ENCODE measurements around the gene MYL2. TPM values are rescaled to one million over a fixed set of nuclear protein-coding genes. Genes with fewer than 3 reads are reported as not detected.

Gene MYL2
- total RNA-seq, 3 donors from 2014 or later (not counting 1 experiment from before 2014, with no cell fraction given) = not detected

- WGBS (ENCODE audit: insufficient coverage) = 10% methylated on average over 2 of the region's 3 CpGs
- Histone ChIP-seq H3K9me3 (ENCODE audit: control insufficient read depth, insufficient read depth, low read length) (no peaks in the 10 kb centered on the region), H3K4me1 (ENCODE audit: control insufficient read depth, insufficient read depth, low read length) (peaks cover 6% of the 10 kb centered on the region), H3K27ac (ENCODE audit: low read length) (no peak overlapping the region), H3K36me3 (ENCODE audit: control insufficient read depth, insufficient read depth, low read length) (no peaks in the 10 kb centered on the region), H3K4me3 (ENCODE audit: low read length) (no peak overlapping the region), H3K27me3 (ENCODE audit: control insufficient read depth, insufficient read depth, low read length) (no peaks in the 10 kb centered on the region)
- Mint-ChIP-seq H3K36me3 (no peaks in the 10 kb centered on the region), H3K4me1 (peaks cover 0 to 4% of the 10 kb centered on the region in 2 donors), H3K27ac (no peak overlapping the region), H3K9me3 (no peaks in the 10 kb centered on the region), H3K4me3 (no peak overlapping the region), H3K27me3 (ENCODE audit: low read depth in 2 of 2) (peaks cover 0 to 10% of the 10 kb centered on the region in 2 donors)
- intact Hi-C loops (cut with micrococcal nuclease) = no loop called here
- TF ChIP-seq CTCF (IDR thresholded peaks at IDR 0.05) = no peak
- DNase-seq = no peak
- ATAC-seq = no peak
Measured at GRCh38 chr12:110906083-110906482, 14.3 kb downstream of the MYL2 start.

GRCh38 chr12:110903511-110903910 is 16.9 kb downstream of the MYL2 start:
- H3K4me3 Mint-ChIP-seq = no peak overlapping the region
- H3K27me3 Mint-ChIP-seq (ENCODE audit: low read depth in 2 of 2) = peaks cover 0 to 10% of the 10 kb centered on the region in 2 donors
- H3K27ac Mint-ChIP-seq = no peak overlapping the region
- TF ChIP-seq CTCF (IDR thresholded peaks at IDR 0.05) = no peak
- H3K4me3 ChIP-seq (ENCODE audit: low read length) = no peak overlapping the region
- no peak for DNase-seq
- no peaks in the 10 kb centered on the region for H3K36me3 Mint-ChIP-seq
- no peaks in the 10 kb centered on the region for H3K27me3 ChIP-seq (ENCODE audit: control insufficient read depth, insufficient read depth, low read length)
- ATAC-seq = no peak
- WGBS (ENCODE audit: insufficient coverage) = 97% methylated on average over 4 of the region's 4 CpGs
- intact Hi-C loops (cut with micrococcal nuclease) = no loop called here
- no peak overlapping the region for H3K27ac ChIP-seq (ENCODE audit: low read length)
- H3K9me3 ChIP-seq (ENCODE audit: control insufficient read depth, insufficient read depth, low read length) = no peaks in the 10 kb centered on the region
- H3K9me3 Mint-ChIP-seq = no peaks in the 10 kb centered on the region
- H3K36me3 ChIP-seq (ENCODE audit: control insufficient read depth, insufficient read depth, low read length) = no peaks in the 10 kb centered on the region
- peaks cover 6% of the 10 kb centered on the region for H3K4me1 ChIP-seq (ENCODE audit: control insufficient read depth, insufficient read depth, low read length)
- H3K4me1 Mint-ChIP-seq = peaks cover 0 to 4% of the 10 kb centered on the region in 2 donors

- TF ChIP-seq CTCF (IDR thresholded peaks at IDR 0.05) = no peak
- Histone ChIP-seq H3K9me3 (ENCODE audit: control insufficient read depth, insufficient read depth, low read length) (no peaks in the 10 kb centered on the region), H3K4me1 (ENCODE audit: control insufficient read depth, insufficient read depth, low read length) (peaks cover under 1% of the 10 kb centered on the region), H3K4me3 (ENCODE audit: low read length) (no peak overlapping the region), H3K27me3 (ENCODE audit: control insufficient read depth, insufficient read depth, low read length) (no peaks in the 10 kb centered on the region), H3K27ac (ENCODE audit: low read length) (no peak overlapping the region), H3K36me3 (ENCODE audit: control insufficient read depth, insufficient read depth, low read length) (no peaks in the 10 kb centered on the region)
- DNase-seq (no peak), ATAC-seq (no peak)
- intact Hi-C loops (cut with micrococcal nuclease) = no loop called here
- 91% methylated on average over 4 of the region's 4 CpGs for WGBS (ENCODE audit: insufficient coverage)
- H3K36me3 Mint-ChIP-seq = no peaks in the 10 kb centered on the region
- peaks cover 0 to 6% of the 10 kb centered on the region in 2 donors for H3K27me3 Mint-ChIP-seq (ENCODE audit: low read depth in 2 of 2)
- H3K27ac Mint-ChIP-seq = no peak overlapping the region
- peaks cover 0 to 4% of the 10 kb centered on the region in 2 donors for H3K4me1 Mint-ChIP-seq
- no peaks in the 10 kb centered on the region for H3K9me3 Mint-ChIP-seq
- no peak overlapping the region for H3K4me3 Mint-ChIP-seq
Measured at GRCh38 chr12:110901401-110901800, 19.0 kb downstream of the MYL2 start.

- peaks cover 6% of the 10 kb centered on the region for H3K4me1 ChIP-seq (ENCODE audit: control insufficient read depth, insufficient read depth, low read length)
- no peaks in the 10 kb centered on the region for H3K36me3 ChIP-seq (ENCODE audit: control insufficient read depth, insufficient read depth, low read length)
- no peaks in the 10 kb centered on the region for H3K9me3 Mint-ChIP-seq
- H3K27me3 Mint-ChIP-seq (ENCODE audit: low read depth in 2 of 2) = peaks cover 2 to 23% of the 10 kb centered on the region in 2 donors
- intact Hi-C loops (cut with micrococcal nuclease) = no loop called here
- H3K4me3 Mint-ChIP-seq = no peak overlapping the region
- no peak for ATAC-seq
- DNase-seq = no peak
- H3K27ac ChIP-seq (ENCODE audit: low read length) = no peak overlapping the region
- H3K27me3 ChIP-seq (ENCODE audit: control insufficient read depth, insufficient read depth, low read length) = no peaks in the 10 kb centered on the region
- H3K27ac Mint-ChIP-seq = no peak overlapping the region
- TF ChIP-seq CTCF (IDR thresholded peaks at IDR 0.05) = no peak
- 90% methylated on average over 3 of the region's 3 CpGs for WGBS (ENCODE audit: insufficient coverage)
- no peaks in the 10 kb centered on the region for H3K9me3 ChIP-seq (ENCODE audit: control insufficient read depth, insufficient read depth, low read length)
- peaks cover 6% of the 10 kb centered on the region in 2 donors for H3K4me1 Mint-ChIP-seq
- no peak overlapping the region for H3K4me3 ChIP-seq (ENCODE audit: low read length)
- H3K36me3 Mint-ChIP-seq = no peaks in the 10 kb centered on the region
Measured at GRCh38 chr12:110896559-110896958, 23.8 kb downstream of the MYL2 start.
